Astrocyte (in vitro differentiated cells and primary cell): Measurements from ENCODE around the gene CD200R1. TPM values are rescaled to one million over a fixed set of nuclear protein-coding genes. Genes with fewer than 3 reads are reported as not detected.

Source experiments
- DNase-seq: peaks from one replicate; pipeline ENCODE4 v3.0.0-alpha.2; 2010; ENCODE audit warnings: low read depth
- FAIRE-seq: peaks from 2 replicates; lab custom pipeline; 2011; peaks lifted over from hg19 to GRCh38; lab: Jason Lieb, UNC
- H2AFZ ChIP-seq: 2 replicates; pipeline ENCODE4 v1.6.0; 2012; ENCODE audit warnings: low read depth, low read length, inconsistent platforms
- H3K27ac ChIP-seq: 2 replicates; pipeline ENCODE4 v1.5.1; 2011; ENCODE audit warnings: low read depth, low read length, inconsistent platforms
- H3K27me3 ChIP-seq: 2 replicates; pipeline ENCODE4 v1.6.0; 2011; ENCODE audit warnings: low read length, inconsistent platforms; ENCODE audit not compliant: insufficient read depth
- H3K36me3 ChIP-seq: 2 replicates; pipeline ENCODE4 v1.5.1; 2011; ENCODE audit warnings: low read length, inconsistent platforms; ENCODE audit not compliant: insufficient read depth
- H3K4me1 ChIP-seq: 2 replicates; pipeline ENCODE4 v1.5.1; 2011; ENCODE audit warnings: low read length, inconsistent platforms; ENCODE audit not compliant: insufficient read depth
- H3K4me2 ChIP-seq: 2 replicates; pipeline ENCODE4 v1.6.0; 2012; ENCODE audit warnings: low read length, inconsistent platforms
- H3K4me3 ChIP-seq: 2 replicates; pipeline ENCODE4 v1.5.1; 2011; ENCODE audit warnings: low read depth, mild to moderate bottlenecking, low read length, inconsistent platforms; ENCODE audit not compliant: insufficient read depth
- H3K79me2 ChIP-seq: 2 replicates; pipeline ENCODE4 v1.6.0; 2012; ENCODE audit warnings: mild to moderate bottlenecking, low read length, inconsistent platforms; ENCODE audit not compliant: insufficient read depth
- H3K9ac ChIP-seq: 2 replicates; pipeline ENCODE4 v1.6.0; 2012; ENCODE audit warnings: mild to moderate bottlenecking, low read length, inconsistent platforms
- H3K9me3 ChIP-seq: 2 replicates; pipeline ENCODE4 v1.5.1; 2012; ENCODE audit warnings: low read depth, mild to moderate bottlenecking, low read length, inconsistent platforms; ENCODE audit not compliant: insufficient read depth
- H4K20me1 ChIP-seq: 2 replicates; pipeline ENCODE4 v1.6.0; 2012; ENCODE audit warnings: low read length, inconsistent platforms; ENCODE audit not compliant: insufficient read depth
- H3K27ac Mint-ChIP-seq: one replicate; pipeline ENCODE4 v1.8.0; 2021; ENCODE audit warnings: mild to moderate bottlenecking, mixed read lengths; ENCODE audit not compliant: unreplicated experiment
- H3K27me3 Mint-ChIP-seq: one replicate; pipeline ENCODE4 v1.8.0; 2021; ENCODE audit warnings: low read depth, mixed read lengths; ENCODE audit not compliant: unreplicated experiment
- H3K36me3 Mint-ChIP-seq: one replicate; pipeline ENCODE4 v1.8.0; 2021; ENCODE audit warnings: low read depth, mixed read lengths; ENCODE audit not compliant: unreplicated experiment
- H3K4me1 Mint-ChIP-seq: one replicate; pipeline ENCODE4 v1.8.0; 2021; ENCODE audit warnings: low read depth, mixed read lengths; ENCODE audit not compliant: unreplicated experiment
- H3K4me3 Mint-ChIP-seq: one replicate; pipeline ENCODE4 v1.8.0; 2021; ENCODE audit warnings: mild to moderate bottlenecking, moderate library complexity, mixed read lengths; ENCODE audit not compliant: unreplicated experiment
- H3K9me3 Mint-ChIP-seq: one replicate; pipeline ENCODE4 v1.8.0; 2021; ENCODE audit warnings: mild to moderate bottlenecking, mixed read lengths; ENCODE audit not compliant: unreplicated experiment
- EZH2 ChIP-seq: IDR thresholded peaks from 2 replicates; pipeline ENCODE4 v1.6.1; 2012; ENCODE audit warnings: mild to moderate bottlenecking, low read length, inconsistent platforms; ENCODE audit not compliant: insufficient read depth
- total RNA-seq: library from RNA; stranded (reverse); gene quantifications from 2 replicates; pipeline ENCODE4 v1.2.1, GENCODE V29; 2021
- TF ChIP-seq, protein P1 (sequence below): IDR thresholded peaks from 2 replicates; pipeline ENCODE4 v1.5.1; 2011; ENCODE audit warnings: low read depth, mild to moderate bottlenecking, inconsistent platforms, low read length, moderate library complexity; ENCODE audit not compliant: insufficient read depth

The CD200R1 gene
- total RNA-seq, 1 donor from 2014 or later: 0.39 TPM

DNA sequence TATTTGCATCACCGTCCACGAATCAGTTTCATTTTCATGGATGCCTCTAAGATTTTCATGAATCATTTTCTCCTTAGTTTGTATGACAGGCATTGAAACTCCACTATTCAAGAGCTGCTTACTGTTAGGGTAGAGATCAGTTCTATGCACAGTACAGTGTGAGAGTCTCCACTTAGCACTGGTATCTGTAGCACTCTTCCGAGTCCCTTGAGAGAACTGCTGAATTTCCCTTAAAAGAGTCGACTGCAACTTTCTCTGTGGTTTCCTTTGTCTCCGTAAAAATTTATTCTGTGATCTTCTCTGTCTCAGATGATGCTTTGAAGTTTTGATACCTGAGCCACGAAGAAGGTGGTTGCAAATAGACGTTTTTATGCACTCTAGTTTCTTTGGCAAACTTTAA, 30.7 kb upstream of the CD200R1 start:
- H3K4me3 ChIP-seq: no peak overlapping the region
- H3K4me1 Mint-ChIP-seq: peaks cover 4% of the 10 kb centered on the region
- no peak overlapping the region for H3K9ac ChIP-seq
- H3K4me2 ChIP-seq: no peak overlapping the region
- no peak overlapping the region for H3K27ac ChIP-seq
- DNase-seq: no peak
- no peaks in the 10 kb centered on the region for H3K4me1 ChIP-seq
- H2AFZ ChIP-seq: no peak overlapping the region
- no peak overlapping the region for H3K4me3 Mint-ChIP-seq
- no peaks in the 10 kb centered on the region for H3K9me3 ChIP-seq
- TF ChIP-seq EZH2: no peak
- TF ChIP-seq, protein P1, sequence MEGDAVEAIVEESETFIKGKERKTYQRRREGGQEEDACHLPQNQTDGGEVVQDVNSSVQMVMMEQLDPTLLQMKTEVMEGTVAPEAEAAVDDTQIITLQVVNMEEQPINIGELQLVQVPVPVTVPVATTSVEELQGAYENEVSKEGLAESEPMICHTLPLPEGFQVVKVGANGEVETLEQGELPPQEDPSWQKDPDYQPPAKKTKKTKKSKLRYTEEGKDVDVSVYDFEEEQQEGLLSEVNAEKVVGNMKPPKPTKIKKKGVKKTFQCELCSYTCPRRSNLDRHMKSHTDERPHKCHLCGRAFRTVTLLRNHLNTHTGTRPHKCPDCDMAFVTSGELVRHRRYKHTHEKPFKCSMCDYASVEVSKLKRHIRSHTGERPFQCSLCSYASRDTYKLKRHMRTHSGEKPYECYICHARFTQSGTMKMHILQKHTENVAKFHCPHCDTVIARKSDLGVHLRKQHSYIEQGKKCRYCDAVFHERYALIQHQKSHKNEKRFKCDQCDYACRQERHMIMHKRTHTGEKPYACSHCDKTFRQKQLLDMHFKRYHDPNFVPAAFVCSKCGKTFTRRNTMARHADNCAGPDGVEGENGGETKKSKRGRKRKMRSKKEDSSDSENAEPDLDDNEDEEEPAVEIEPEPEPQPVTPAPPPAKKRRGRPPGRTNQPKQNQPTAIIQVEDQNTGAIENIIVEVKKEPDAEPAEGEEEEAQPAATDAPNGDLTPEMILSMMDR: no peak
- no peak overlapping the region for H3K27ac Mint-ChIP-seq
- no peaks in the 10 kb centered on the region for H3K9me3 Mint-ChIP-seq
- peaks cover 4% of the 10 kb centered on the region for H3K36me3 Mint-ChIP-seq
- no peaks in the 10 kb centered on the region for H3K27me3 Mint-ChIP-seq
- peaks cover 72% of the 10 kb centered on the region for H3K36me3 ChIP-seq
- peaks cover 17% of the 10 kb centered on the region for H4K20me1 ChIP-seq
- FAIRE-seq: no peak
- H3K79me2 ChIP-seq: peaks cover 40% of the 10 kb centered on the region
- H3K27me3 ChIP-seq: no peaks in the 10 kb centered on the region

DNA sequence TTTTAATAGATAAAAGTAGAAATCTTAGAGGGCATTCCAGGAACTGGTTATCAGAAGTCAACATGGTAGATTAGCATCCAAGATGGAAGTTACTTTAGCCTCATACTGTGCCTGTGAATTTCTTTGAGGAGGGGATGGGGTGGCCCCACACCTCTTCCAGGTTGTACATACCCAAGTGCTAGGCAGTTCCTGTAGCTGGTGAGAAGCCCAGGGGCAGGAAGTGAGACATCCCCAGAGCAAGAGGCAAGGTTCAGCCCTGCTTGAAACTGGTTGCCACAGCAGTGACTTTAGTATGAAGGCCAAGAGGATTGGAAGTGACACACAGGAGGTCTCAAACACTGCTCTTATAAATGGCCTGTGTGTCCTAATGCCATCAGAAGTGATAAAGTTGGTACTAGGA, 27.8 kb upstream of the CD200R1 start:
- no peak overlapping the region for H3K4me3 ChIP-seq
- Mint-ChIP-seq H3K36me3 (peaks cover 8% of the 10 kb centered on the region), H3K4me1 (no peaks in the 10 kb centered on the region), H3K27ac (no peak overlapping the region), H3K9me3 (no peaks in the 10 kb centered on the region), H3K4me3 (no peak overlapping the region), H3K27me3 (no peaks in the 10 kb centered on the region)
- H3K36me3 ChIP-seq: peaks cover 65% of the 10 kb centered on the region
- peaks cover 21% of the 10 kb centered on the region for H3K79me2 ChIP-seq
- H3K9ac ChIP-seq: no peak overlapping the region
- FAIRE-seq (no peak), DNase-seq (no peak)
- no peaks in the 10 kb centered on the region for H3K9me3 ChIP-seq
- peaks cover 6% of the 10 kb centered on the region for H4K20me1 ChIP-seq
- H3K4me1 ChIP-seq: no peaks in the 10 kb centered on the region
- TF ChIP-seq, protein P1: no peak
- no peak for TF ChIP-seq EZH2
- no peak overlapping the region for H3K27ac ChIP-seq
- no peak overlapping the region for H3K4me2 ChIP-seq
- H3K27me3 ChIP-seq: no peaks in the 10 kb centered on the region
- no peak overlapping the region for H2AFZ ChIP-seq

DNA sequence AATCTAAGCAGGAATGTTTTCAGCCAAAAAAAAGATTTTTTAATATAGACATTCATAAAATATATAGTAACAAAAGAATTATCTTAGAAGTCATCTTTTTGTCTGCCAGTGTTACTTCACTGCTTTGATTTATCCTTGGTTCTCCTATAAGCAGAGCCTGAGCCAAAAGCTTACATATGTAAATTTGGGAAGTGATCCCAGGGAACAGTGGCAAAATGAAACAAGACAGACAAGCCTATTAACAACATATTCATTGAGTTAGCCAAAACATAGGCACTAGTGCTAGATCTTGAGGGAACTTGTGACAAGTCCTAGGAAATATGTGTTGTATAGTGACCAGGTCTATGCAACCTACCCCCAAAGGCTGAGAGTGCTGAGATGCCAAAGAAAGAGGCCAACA, 27.1 kb upstream of the CD200R1 start:
- H3K9ac ChIP-seq: no peak overlapping the region
- DNase-seq (no peak), FAIRE-seq (no peak)
- H3K27ac ChIP-seq: no peak overlapping the region
- H3K79me2 ChIP-seq: peaks cover 21% of the 10 kb centered on the region
- no peak overlapping the region for H3K4me3 ChIP-seq
- H3K27ac Mint-ChIP-seq: peak overlapping the region; percentile 10
- H3K27me3 Mint-ChIP-seq: no peaks in the 10 kb centered on the region
- H3K4me3 Mint-ChIP-seq: no peak overlapping the region
- H3K9me3 ChIP-seq: no peaks in the 10 kb centered on the region
- no peaks in the 10 kb centered on the region for H3K4me1 Mint-ChIP-seq
- H3K9me3 Mint-ChIP-seq: no peaks in the 10 kb centered on the region
- H2AFZ ChIP-seq: no peak overlapping the region
- peaks cover 58% of the 10 kb centered on the region for H3K36me3 ChIP-seq
- H3K4me2 ChIP-seq: no peak overlapping the region
- TF ChIP-seq, protein P1: no peak
- TF ChIP-seq EZH2: no peak
- H4K20me1 ChIP-seq: peaks cover 5% of the 10 kb centered on the region
- H3K4me1 ChIP-seq: no peaks in the 10 kb centered on the region
- peaks cover 8% of the 10 kb centered on the region for H3K36me3 Mint-ChIP-seq
- H3K27me3 ChIP-seq: no peaks in the 10 kb centered on the region
